ENCODE measurements around the gene ABLIM1.

GRCh38 chr10:114437473-114438292 lies 220.4 kb downstream of the ABLIM1 start:
- peak; percentile 78 for TF ChIP-seq CTCF (conservative IDR thresholded peaks at IDR 0.05)
- TF ChIP-seq ZFX (IDR thresholded peaks at IDR 0.05), result no peak

Measured in C4-2B (cell line).